Kidney glomerular epithelial cell (primary cell): Measurements from ENCODE around the gene ABHD12.
"Not testable (repeated sequence)": the region's sequence is repeated elsewhere in the genome, so short reads cannot be mapped to it uniquely, and the experiment has no call there.

Experiments
- DNase-seq: peaks from one replicate; lab custom pipeline; 2025; lab: John Stamatoyannopoulos, UW

Gene ABHD12

GRCh38 chr20:25321991-25322390 lies 68.6 kb downstream of the ABHD12 start:
- DNase-seq = no peak

DNA sequence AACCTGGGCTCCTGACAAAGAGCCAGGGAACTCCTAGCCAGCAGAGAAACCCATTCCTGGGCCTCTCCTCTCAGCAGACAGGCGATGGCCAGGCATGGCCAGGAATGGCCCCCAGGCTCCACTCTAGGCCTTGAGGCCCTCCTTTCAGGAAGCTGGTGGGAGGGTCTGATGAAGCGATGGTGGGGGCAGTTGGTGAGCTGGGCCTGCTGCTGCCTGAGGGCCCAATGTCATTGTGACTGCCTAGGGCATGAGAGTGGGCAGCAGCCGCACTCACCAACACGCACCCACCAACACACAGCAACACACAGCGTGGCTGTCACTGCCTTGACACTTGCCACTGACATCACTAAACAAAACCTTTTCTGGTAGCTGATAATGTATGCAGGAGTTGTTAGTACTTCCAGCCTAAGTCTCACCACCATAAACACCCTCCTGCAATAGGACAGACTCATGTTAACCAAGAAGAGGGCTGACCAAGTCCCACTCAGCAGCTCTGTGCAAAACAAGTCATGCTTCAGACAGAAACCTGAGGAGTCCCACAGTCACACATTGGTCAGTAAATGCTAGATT lies 69.3 kb downstream of the ABHD12 start:
- DNase-seq = no peak

- no peak for DNase-seq
Measured at GRCh38 chr20:25320035-25320800, 70.4 kb downstream of the ABHD12 start.

DNA sequence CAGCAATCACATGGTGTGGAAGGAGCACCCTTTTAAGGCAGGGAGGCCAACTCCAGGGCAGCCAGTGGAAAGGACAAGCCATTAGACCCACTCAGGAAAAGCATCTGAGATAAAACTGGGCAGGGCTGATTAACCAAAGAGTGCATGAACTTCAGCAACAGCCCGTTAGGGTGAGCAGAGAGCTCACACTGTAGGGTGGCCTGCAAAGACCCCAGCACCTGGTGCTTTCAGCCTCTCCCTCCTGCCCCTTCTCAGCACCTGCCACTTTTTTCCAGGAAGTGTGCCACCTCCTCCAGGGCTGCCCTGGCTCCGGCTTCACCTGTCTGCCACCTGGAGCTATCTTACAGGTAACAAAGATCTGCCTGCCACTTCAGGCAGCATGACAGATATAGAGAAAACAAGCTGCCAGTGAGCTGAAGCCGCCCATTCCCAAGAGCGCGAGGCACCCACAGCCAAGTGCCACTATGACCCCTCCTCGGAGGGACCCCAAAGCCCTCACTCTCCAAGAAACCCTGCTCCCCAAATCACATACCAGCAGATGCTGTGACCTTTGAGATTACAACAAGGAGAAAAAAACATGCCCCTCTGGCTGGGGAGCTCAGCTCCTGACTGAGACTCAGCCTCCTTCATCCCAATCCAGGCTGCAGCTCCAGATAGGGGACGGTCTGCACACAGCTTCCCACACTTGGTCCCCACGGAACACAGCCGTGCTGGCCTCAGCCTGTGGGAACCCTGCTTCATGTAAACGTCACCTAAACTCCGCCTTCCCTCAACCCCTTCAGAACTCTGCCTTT lies 71.2 kb downstream of the ABHD12 start:
- no peak for DNase-seq

DNA sequence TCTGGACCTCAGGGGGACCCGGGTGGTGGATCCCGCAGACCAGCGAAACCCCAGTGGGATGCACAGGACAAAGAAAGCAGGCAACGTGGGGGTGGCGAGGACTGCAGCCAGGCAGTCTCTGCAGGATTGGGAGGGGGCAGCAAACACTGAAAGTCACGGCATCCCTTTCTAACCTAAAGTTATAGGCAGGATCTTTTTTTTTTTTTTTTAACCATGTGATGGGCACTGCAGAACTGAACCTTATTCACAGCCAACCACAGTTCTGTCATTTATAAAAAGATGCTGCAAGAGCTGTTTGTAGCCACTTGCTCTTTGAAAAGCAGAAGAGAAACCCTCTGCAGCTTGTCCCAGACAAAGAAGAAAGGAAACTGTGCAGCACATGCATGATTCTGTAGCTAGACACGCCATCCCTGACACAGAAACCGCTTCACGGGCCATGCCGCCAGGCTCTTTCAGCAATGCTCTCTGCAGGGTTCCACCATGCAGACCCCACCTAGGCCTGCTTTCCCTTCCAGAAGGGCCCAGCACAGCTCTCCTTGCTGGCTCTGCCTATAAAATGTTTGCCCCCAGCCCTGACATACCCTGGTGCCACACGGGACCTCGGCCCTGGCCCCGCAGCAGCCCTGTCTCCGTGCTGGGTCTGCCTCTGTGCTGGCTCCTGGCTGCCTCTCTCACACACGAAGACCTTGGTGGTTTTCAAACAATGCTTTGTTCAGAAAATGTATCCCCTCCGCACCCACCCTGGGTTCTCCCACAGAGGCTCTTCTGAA lies 72.0 kb downstream of the ABHD12 start:
- no peak for DNase-seq

DNA sequence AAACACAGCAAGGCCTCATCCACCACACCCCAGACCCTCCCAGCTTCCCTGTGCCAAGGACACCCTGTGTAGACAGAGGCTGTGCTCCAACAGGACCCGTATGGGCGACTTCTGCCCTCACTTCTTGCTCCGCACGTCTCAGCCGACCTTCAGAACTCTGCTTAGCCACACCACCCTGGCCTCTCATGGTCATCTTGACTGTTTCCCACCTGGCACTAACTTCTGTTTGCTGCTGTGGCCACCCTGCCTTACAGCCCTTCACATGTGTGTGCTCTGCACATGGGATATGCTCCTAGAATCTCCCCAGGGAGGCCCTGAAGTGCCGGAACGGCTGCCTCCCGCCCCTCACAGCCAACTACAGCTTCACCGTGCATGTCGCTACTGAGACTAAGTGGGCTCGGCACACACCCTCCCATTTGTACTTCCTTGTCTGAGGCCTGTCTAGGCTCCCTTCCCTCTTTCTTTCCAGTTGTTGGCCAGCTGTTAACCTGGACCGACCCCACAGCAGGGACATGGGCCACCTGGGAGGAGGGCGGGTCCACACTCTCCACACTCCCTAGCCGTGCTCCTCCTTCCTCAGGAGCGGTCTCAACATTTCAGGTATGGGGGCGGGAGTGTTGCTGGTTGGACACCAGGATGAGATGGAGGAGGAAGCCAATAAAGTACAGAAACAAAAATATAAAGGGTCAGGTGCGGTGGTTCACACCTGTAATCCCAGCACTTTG lies 73.1 kb downstream of the ABHD12 start:
- DNase-seq = no peak

GRCh38 chr20:25316506-25317190 lies 74.0 kb downstream of the ABHD12 start:
- no peak for DNase-seq

DNA sequence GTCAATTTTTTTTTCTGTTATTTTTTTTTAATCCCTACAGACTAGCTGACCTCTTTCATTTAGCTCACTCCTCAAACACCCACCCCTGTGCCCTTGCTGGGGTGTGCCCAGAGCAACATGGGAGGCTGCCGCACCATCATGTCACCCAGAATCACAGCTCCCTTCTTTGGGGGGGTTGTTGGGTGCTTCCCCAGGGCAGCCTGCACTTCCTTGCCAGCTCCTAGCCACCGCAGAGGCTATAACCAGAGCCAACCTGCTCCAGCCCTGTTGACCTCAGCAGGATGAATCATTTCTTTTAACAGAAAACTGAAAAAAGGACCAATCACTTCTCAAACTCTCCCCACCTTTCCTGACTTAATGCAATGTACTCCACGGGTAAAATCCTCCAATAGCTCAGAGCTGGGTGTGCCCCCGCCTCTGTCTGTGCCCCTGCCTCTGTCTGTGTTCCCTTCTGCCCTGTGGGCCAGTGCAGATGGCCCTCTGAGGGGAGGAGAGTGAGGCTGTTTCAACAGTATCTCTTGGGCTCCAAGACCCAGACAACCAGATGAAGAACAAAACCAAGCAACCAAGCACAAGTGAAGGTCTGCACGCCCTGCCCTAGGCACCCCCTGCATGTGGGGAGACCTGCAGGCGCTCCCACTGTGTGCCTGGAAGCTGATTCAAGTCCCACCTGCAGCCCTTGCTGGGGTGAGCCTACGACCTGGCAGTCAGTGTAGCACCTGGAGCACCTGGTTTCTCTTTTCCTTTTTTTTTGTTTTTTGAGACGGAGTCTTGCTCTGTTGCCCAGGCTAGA lies 75.0 kb downstream of the ABHD12 start:
- peak; percentile 32 for DNase-seq

GRCh38 chr20:25314497-25315417 lies 75.9 kb downstream of the ABHD12 start:
- DNase-seq = no peak

- DNase-seq = no peak
Measured at GRCh38 chr20:25313593-25313992, 77.0 kb downstream of the ABHD12 start.

- DNase-seq = not testable (repeated sequence)
Measured at GRCh38 chr20:25312716-25313115, 77.9 kb downstream of the ABHD12 start.

- DNase-seq = peak; percentile 77
Measured at GRCh38 chr20:25310921-25311728, 79.5 kb downstream of the ABHD12 start.

GRCh38 chr20:25310268-25310920 lies 80.2 kb downstream of the ABHD12 start:
- DNase-seq = peak; percentile 90

- DNase-seq = peak; percentile 87
Measured at GRCh38 chr20:25309395-25310267, 81.0 kb downstream of the ABHD12 start.

DNA sequence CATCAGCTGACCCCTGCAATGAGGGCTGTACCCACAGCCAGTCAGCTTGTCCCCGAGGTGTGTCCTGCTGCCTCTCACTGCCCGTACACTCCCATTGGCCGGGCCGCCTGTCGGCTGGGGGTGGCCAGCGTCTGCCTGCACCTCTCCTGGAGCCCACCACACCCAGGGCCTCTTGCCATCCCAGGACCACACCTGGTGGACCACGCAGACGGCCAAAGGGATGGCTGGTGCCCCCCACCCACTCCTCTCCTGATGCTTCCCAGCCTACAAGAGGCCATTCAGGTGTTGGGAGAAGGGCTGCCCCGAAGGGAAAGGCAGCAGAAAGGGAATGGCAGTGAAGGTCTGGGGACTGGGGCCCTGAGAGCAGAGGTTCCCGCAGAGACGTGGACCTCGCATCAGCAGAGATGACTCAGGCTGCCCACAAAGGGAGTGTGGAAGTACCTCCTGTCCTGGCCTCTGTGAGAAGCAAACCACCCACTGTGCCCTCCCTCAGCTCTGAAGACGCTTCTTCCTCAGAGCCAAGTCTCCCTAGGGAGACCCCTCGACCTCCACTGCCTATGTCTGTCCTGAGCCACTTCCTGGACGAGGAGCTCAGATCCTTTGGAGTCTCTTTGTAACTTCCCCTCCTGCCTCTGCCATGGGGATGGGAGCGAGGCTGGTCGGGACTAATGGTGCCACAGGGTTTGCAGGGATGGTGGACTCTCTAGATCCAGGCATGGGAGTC lies 81.8 kb downstream of the ABHD12 start:
- peak; percentile 49 for DNase-seq

- no peak for DNase-seq
Measured at GRCh38 chr20:25308083-25308491, 82.5 kb downstream of the ABHD12 start.
